HepG2 (cell line): ENCODE results near the gene TBC1D5. TPM values are rescaled to one million over a fixed set of nuclear protein-coding genes. Genes with fewer than 3 reads are reported as not detected.

Source experiments
- ATAD3A ChIP-seq: sonication (generic); formaldehyde crosslinking; IDR thresholded peaks from 2 replicates; pipeline ENCODE4 v1.4.0; 2020; ENCODE audit warnings: missing genetic modification reagents
- ATF2 ChIP-seq: sonication (generic); formaldehyde crosslinking; IDR thresholded peaks from 2 replicates; pipeline ENCODE4 v1.4.0; 2020; ENCODE audit warnings: missing genetic modification reagents
- ATF3 ChIP-seq: sonication (generic); formaldehyde crosslinking; IDR thresholded peaks from 2 replicates; pipeline ENCODE4 v1.4.0; 2020; ENCODE audit warnings: missing genetic modification reagents
- DNMT3B ChIP-seq: conservative IDR thresholded peaks from 2 replicates; pipeline ENCODE4 v1.6.1; 2016; ENCODE audit warnings: missing biosample characterization, control low read depth
- EP300 ChIP-seq, 3 experiments: sonication (generic) in 1 of 3; formaldehyde crosslinking in 1 of 3; IDR thresholded peaks; 2 replicates each; pipeline versions ENCODE4 v1.5.1 to v1.6.1; 2011 to 2020; ENCODE audit warnings: low read depth in 2 of 3, low read length in 2 of 3, borderline replicate concordance in 1 of 3, improper control_type of control experiment in 1 of 3, mild to moderate bottlenecking in 1 of 3, missing genetic modification reagents in 1 of 3, moderate library complexity in 1 of 3
- HNF4A ChIP-seq: sonication (generic); formaldehyde crosslinking; IDR thresholded peaks from 2 replicates; pipeline ENCODE4 v1.4.0; 2020; ENCODE audit warnings: missing genetic modification reagents
- HOXA3 ChIP-seq: sonication (generic); formaldehyde crosslinking; IDR thresholded peaks from 2 replicates; pipeline ENCODE4 v1.5.0; 2020; ENCODE audit warnings: missing genetic modification reagents
- KDM1A ChIP-seq: IDR thresholded peaks from 2 replicates; pipeline ENCODE4 v1.6.1; 2016; ENCODE audit warnings: missing compliant biosample characterization
- MAX ChIP-seq: IDR thresholded peaks from 2 replicates; pipeline ENCODE4 v1.6.1; 2012; ENCODE audit warnings: inconsistent platforms
- NCOR1 ChIP-seq: fragments of 200-600 bp; sonication (generic); IDR thresholded peaks from 2 replicates; pipeline ENCODE4 v1.7.0; 2017; ENCODE audit warnings: antibody characterized with exemption, low read length, borderline replicate concordance
- NFKBIZ ChIP-seq: IDR thresholded peaks from 2 replicates; pipeline ENCODE4 v1.6.1; 2018; ENCODE audit warnings: missing genetic modification reagents, missing compliant biosample characterization
- NR2F1 ChIP-seq, 2 experiments: fragments of 450-650 bp in 1 of 2; formaldehyde crosslinking in 1 of 2; IDR thresholded peaks; 2 replicates each; pipeline versions ENCODE4 v1.5.0 to v1.6.1; 2016 to 2020; ENCODE audit warnings: mild to moderate bottlenecking in 1 of 2, missing compliant biosample characterization in 1 of 2, missing genetic modification reagents in 1 of 2, moderate library complexity in 1 of 2
- PATZ1 ChIP-seq: sonication (generic); formaldehyde crosslinking; IDR thresholded peaks from 2 replicates; pipeline ENCODE4 v1.4.0; 2020; ENCODE audit warnings: missing genetic modification reagents
- PAX8 ChIP-seq: sonication (generic); formaldehyde crosslinking; IDR thresholded peaks from 2 replicates; pipeline ENCODE4 v1.8.0; 2022; ENCODE audit warnings: mild to moderate bottlenecking, missing genetic modification reagents, borderline replicate concordance
- SALL1 ChIP-seq: sonication (generic); formaldehyde crosslinking; IDR thresholded peaks from 2 replicates; pipeline ENCODE4 v1.8.0; 2022; ENCODE audit warnings: mild to moderate bottlenecking, missing genetic modification reagents
- SOX13 ChIP-seq, 3 experiments: fragments of 450-650 bp in 1 of 3; sonication (generic) in 1 of 3; formaldehyde crosslinking in 1 of 3; IDR thresholded peaks in 2 of 3; conservative IDR thresholded peaks in 1 of 3; 2 replicates each; pipeline versions ENCODE4 v1.5.0 to v1.6.1; 2016 to 2020; ENCODE audit warnings: antibody characterized with exemption in 1 of 3, mild to moderate bottlenecking in 1 of 3, missing compliant biosample characterization in 1 of 3, missing genetic modification reagents in 1 of 3, moderate library complexity in 1 of 3
- TARDBP ChIP-seq: sonication (generic); formaldehyde crosslinking; IDR thresholded peaks from 2 replicates; pipeline ENCODE4 v1.8.0; 2022; ENCODE audit warnings: mild to moderate bottlenecking, missing genetic modification reagents
- TEF ChIP-seq: sonication (generic); formaldehyde crosslinking; IDR thresholded peaks from 2 replicates; pipeline ENCODE4 v1.5.0; 2020; ENCODE audit warnings: missing genetic modification reagents
- TSC22D2 ChIP-seq: sonication (generic); formaldehyde crosslinking; IDR thresholded peaks from 2 replicates; pipeline ENCODE4 v1.5.1; 2020; ENCODE audit warnings: missing genetic modification reagents, mild to moderate bottlenecking, borderline replicate concordance
- ZBTB7B ChIP-seq: sonication (generic); formaldehyde crosslinking; IDR thresholded peaks from 2 replicates; pipeline ENCODE4 v1.4.0; 2020; ENCODE audit warnings: missing genetic modification reagents
- ZNF234 ChIP-seq: sonication (generic); formaldehyde crosslinking; conservative IDR thresholded peaks from 2 replicates; pipeline ENCODE4 v1.5.1; 2020; ENCODE audit warnings: mild to moderate bottlenecking, missing genetic modification reagents
- ZNF619 ChIP-seq: sonication (generic); formaldehyde crosslinking; IDR thresholded peaks from 2 replicates; pipeline ENCODE4 v1.4.0; 2020; ENCODE audit warnings: mild to moderate bottlenecking, missing genetic modification reagents
- ZNF644 ChIP-seq: IDR thresholded peaks from 2 replicates; pipeline ENCODE4 v1.6.1; 2016; ENCODE audit warnings: low read depth
- ZNF652 ChIP-seq: IDR thresholded peaks from 2 replicates; pipeline ENCODE4 v1.6.1; 2016; ENCODE audit warnings: low read depth, borderline replicate concordance
- polyA plus RNA-seq, 8 experiments: library from polyadenylated mRNA; depleted of rRNA in 3 of 8; stranded (reverse) in 7 of 8; unstranded in 1 of 8; fragments of >200 nt; fragmentation: Illumina TruSeq in 4 of 8; extraction: Trizol in 4 of 8; gene quantifications; 2 replicates each; pipeline versions ENCODE4 v1.2.1 to v1.2.3, GENCODE V29; 2011 to 2016; ENCODE audit warnings: low read depth in 4 of 8, missing spikeins in 1 of 8, mixed read lengths in 1 of 8; ENCODE audit not compliant: insufficient read depth in 1 of 8
- total RNA-seq, 5 experiments: library from RNA; depleted of rRNA; stranded (reverse); fragments of >200 nt; fragmentation: Illumina TruSeq; extraction: Trizol; gene quantifications; 2 replicates each; pipeline ENCODE4 v1.2.3, GENCODE V29; 2016; ENCODE audit warnings: low read depth in 1 of 5

TBC1D5 gene
- total and polyA plus RNA-seq, 2 of the 13 experiments (the other 11 are each of a cell fraction or from before 2014, with no cell fraction given): 19.2 to 33.3 TPM

- TF ChIP-seq TSC22D2 (CRISPR knock-in tag) (no peak), TARDBP (CRISPR knock-in tag) (0 out of 2 replicates have a peak, but pooled peaks have one; percentile 22), NR2F1 (CRISPR knock-in tag; IDR thresholded peaks at IDR 0.05) (0 out of 4 replicates have a peak, but pooled peaks of 1 of the 2 experiments have one; percentile 21), ZNF652 (no peak), ZNF234 (CRISPR knock-in tag) (no peak), ZNF644 (CRISPR knock-in tag) (peak; percentile 90), MAX (no peak), ATF2 (peak; percentile 71; the same call in 1 of the 2 replicates), NFKBIZ (0 out of 2 replicates have a peak, but pooled peaks have one; percentile 38), KDM1A (CRISPR knock-in tag) (0 out of 2 replicates have a peak, but pooled peaks have one; percentile 56), ZNF619 (no peak), TEF (CRISPR knock-in tag) (peak; percentile 43; the same call in 1 of the 2 replicates), DNMT3B (peak; percentile 84; the same call in 1 of the 2 replicates), SALL1 (CRISPR knock-in tag) (peak; percentile 35; the same call in 1 of the 2 replicates), ATF3 (CRISPR knock-in tag) (peak; percentile 89), ATAD3A (CRISPR knock-in tag) (no peak), SOX13 (IDR thresholded peaks at IDR 0.05) (no peak), SOX13 (CRISPR knock-in tag; conservative IDR thresholded peaks at IDR 0.05 in 1 of 2, IDR thresholded peaks at IDR 0.05 in 1 of 2) (peak in 1 of 2 experiments; percentile 78; a peak in 2 of 4 replicates), EP300 (IDR thresholded peaks at IDR 0.05; ENCODE audit: low read depth in 2 of 2, low read length in 2 of 2) (peak in 1 of 2 experiments; percentile 36; a peak in 2 of 4 replicates), EP300 (CRISPR knock-in tag; IDR thresholded peaks at IDR 0.05; ENCODE audit: borderline replicate concordance) (0 out of 2 replicates have a peak, but pooled peaks have one; percentile 54), PATZ1 (CRISPR knock-in tag) (peak; percentile 23; the same call in 1 of the 2 replicates), HNF4A (CRISPR knock-in tag) (peak; percentile 16; the same call in 1 of the 2 replicates), ZBTB7B (0 out of 2 replicates have a peak, but pooled peaks have one; percentile 29), NCOR1 (peak; percentile 26; the same call in 1 of the 2 replicates), HOXA3 (0 out of 2 replicates have a peak, but pooled peaks have one; percentile 18), PAX8 (CRISPR knock-in tag) (no peak)
Observed at GRCh38 chr3:17639765-17640164, 102.7 kb downstream of the TBC1D5 start (continued).
